WTC11 (cell line): ENCODE data around the gene ZNF41. TPM values are rescaled to one million over a fixed set of nuclear protein-coding genes. Genes with fewer than 3 reads are reported as not detected.
A peak's percentile ranks its signal among the peaks of the same experiment; 100 is the strongest.

Experiments
- ATAC-seq: fragments of 200-7000 bp; cut with Tn5 transposase; 2 replicates; pipeline ENCODE4 v1.10.0; 2021; ENCODE audit warnings: mild to moderate bottlenecking, moderate library complexity
- CTCF ChIA-PET: fragments of 300-600 bp; sonication (Branson Sonifier 250); formaldehyde crosslinking; loops from one replicate; lab custom pipeline; 2021; ENCODE audit warnings: antibody characterized with exemption; lab: Charles Lee
- POLR2A ChIA-PET: fragments of 350-600 bp; sonication (Branson Sonifier 250); formaldehyde crosslinking; loops from one replicate; lab custom pipeline; 2021; ENCODE audit warnings: antibody characterized with exemption; lab: Charles Lee
- DNase-seq: peaks from one replicate; pipeline ENCODE4 v3.0.0; 2021; ENCODE audit warnings: low spot score
- H3K27ac Mint-ChIP-seq: 2 replicates; pipeline ENCODE4 v1.8.0; 2021; ENCODE audit warnings: mixed read lengths
- H3K27me3 Mint-ChIP-seq: 2 replicates; pipeline ENCODE4 v1.8.0; 2021; ENCODE audit warnings: low read depth, mild to moderate bottlenecking, moderate library complexity, mixed read lengths
- H3K36me3 Mint-ChIP-seq: 2 replicates; pipeline ENCODE4 v1.8.0; 2021; ENCODE audit warnings: mixed read lengths
- H3K4me1 Mint-ChIP-seq: 2 replicates; pipeline ENCODE4 v1.8.0; 2022; ENCODE audit warnings: mixed read lengths
- H3K4me3 Mint-ChIP-seq: 2 replicates; pipeline ENCODE4 v1.8.0; 2021; ENCODE audit warnings: mild to moderate bottlenecking, moderate library complexity, mixed read lengths
- H3K9me3 Mint-ChIP-seq: 2 replicates; pipeline ENCODE4 v1.8.0; 2021; ENCODE audit warnings: mixed read lengths
- CDX4 ChIP-seq: fragments of 250-450 bp; sonication (Bioruptor Pico); IDR thresholded peaks from 2 replicates; pipeline ENCODE4 v1.9.0; 2021; ENCODE audit warnings: moderate library complexity, mild to moderate bottlenecking, inconsistent platforms, borderline replicate concordance
- CREM ChIP-seq: sonication (generic); formaldehyde crosslinking; IDR thresholded peaks from 2 replicates; pipeline ENCODE4 v1.8.1; 2022; ENCODE audit warnings: mild to moderate bottlenecking, missing genetic modification reagents, moderate library complexity
- CTCF ChIP-seq: fragments of 200-600 bp; IDR thresholded peaks from 2 replicates; pipeline ENCODE4 v1.8.0; 2022; ENCODE audit warnings: antibody characterized with exemption
- E2F4 ChIP-seq: sonication (generic); formaldehyde crosslinking; IDR thresholded peaks from 2 replicates; pipeline ENCODE4 v1.8.1; 2022; ENCODE audit warnings: low read depth, mild to moderate bottlenecking, moderate library complexity, missing genetic modification reagents, borderline replicate concordance
- ERG ChIP-seq: fragments of 250-450 bp; sonication (Bioruptor Pico); IDR thresholded peaks from 2 replicates; pipeline ENCODE4 v1.8.0; 2021; ENCODE audit warnings: mild to moderate bottlenecking
- GRHL2 ChIP-seq: fragments of 250-450 bp; sonication (Bioruptor Pico); IDR thresholded peaks from 2 replicates; pipeline ENCODE4 v1.8.0; 2022; ENCODE audit warnings: mild to moderate bottlenecking, moderate library complexity; ENCODE audit not compliant: insufficient replicate concordance, severe bottlenecking
- MXD4 ChIP-seq: fragments of 250-450 bp; sonication (Bioruptor Pico); IDR thresholded peaks from 2 replicates; pipeline ENCODE4 v1.8.0; 2021; ENCODE audit warnings: mild to moderate bottlenecking, moderate library complexity, borderline replicate concordance
- NR1H2 ChIP-seq: sonication (generic); formaldehyde crosslinking; IDR thresholded peaks from 2 replicates; pipeline ENCODE4 v1.9.0; 2021; ENCODE audit warnings: mild to moderate bottlenecking, moderate library complexity, missing genetic modification reagents
- SMAD4 ChIP-seq: sonication (generic); formaldehyde crosslinking; IDR thresholded peaks from 2 replicates; pipeline ENCODE4 v1.8.0; 2022; ENCODE audit warnings: mild to moderate bottlenecking, missing genetic modification reagents
- SP1 ChIP-seq: sonication (generic); formaldehyde crosslinking; conservative IDR thresholded peaks from 2 replicates; pipeline ENCODE4 v1.8.1; 2022; ENCODE audit warnings: missing genetic modification reagents
- TP53 ChIP-seq: sonication (generic); formaldehyde crosslinking; IDR thresholded peaks from 2 replicates; pipeline ENCODE4 v1.8.1; 2023; ENCODE audit warnings: mild to moderate bottlenecking, missing genetic modification reagents
- ZMAT4 ChIP-seq: fragments of 250-450 bp; sonication (Bioruptor Pico); IDR thresholded peaks from 2 replicates; pipeline ENCODE4 v1.9.0; 2021; ENCODE audit warnings: mild to moderate bottlenecking
- ZNF232 ChIP-seq: sonication (generic); formaldehyde crosslinking; IDR thresholded peaks from 2 replicates; pipeline ENCODE4 v1.8.0; 2022; ENCODE audit warnings: mild to moderate bottlenecking, missing genetic modification reagents
- ZNF671 ChIP-seq: fragments of 250-450 bp; sonication (Bioruptor Pico); IDR thresholded peaks from 2 replicates; pipeline ENCODE4 v1.8.0; 2021; ENCODE audit warnings: mild to moderate bottlenecking
- total RNA-seq: library from RNA; stranded (reverse); gene quantifications from 3 replicates; pipeline ENCODE4 v1.2.3, GENCODE V29; 2021

The ZNF41 gene
- total RNA-seq, 1 experiment from 2014 or later = 4.9 TPM

- ATAC-seq = no peak
- no peaks in the 10 kb centered on the region for H3K9me3 Mint-ChIP-seq
- POLR2A ChIA-PET = no interaction called here
Measured at GRCh38 chrX:47529548-47529947, 46.5 kb upstream of the ZNF41 start.

GRCh38 chrX:47523713-47524166, 40.7 kb upstream of the ZNF41 start:
- Mint-ChIP-seq H3K27ac (no peak overlapping the region), H3K36me3 (no peaks in the 10 kb centered on the region), H3K27me3 (peaks cover 9% of the 10 kb centered on the region), H3K4me1 (0 out of 2 replicates have a peak, but pooled peaks cover 3% of the 10 kb centered on the region), H3K4me3 (peak overlapping the region; percentile 71), H3K9me3 (no peaks in the 10 kb centered on the region)
- no peak for TF ChIP-seq SMAD4 (CRISPR knock-in tag)
- TF ChIP-seq ZNF671 (CRISPR knock-in tag) = no peak
- no peak for TF ChIP-seq TP53 (CRISPR knock-in tag)
- no peak for TF ChIP-seq GRHL2
- no peak for TF ChIP-seq MXD4 (CRISPR knock-in tag)
- no peak for TF ChIP-seq NR1H2 (CRISPR knock-in tag)
- no peak for TF ChIP-seq CTCF
- no peak for TF ChIP-seq ERG (CRISPR knock-in tag)
- TF ChIP-seq ZNF232 (CRISPR knock-in tag) = no peak
- TF ChIP-seq E2F4 (CRISPR knock-in tag) = no peak
- TF ChIP-seq ZMAT4 (CRISPR knock-in tag) = no peak
- ChIA-PET POLR2A (interaction anchor here (1.2 kb wide), 1 partner anchor 333 kb away, joined by 6 read pairs; no protein-coding TSS in a partner anchor), CTCF (interaction anchor here (0.6 to 3.7 kb wide), 32 partner anchors 8 to 434 kb away, joined by 3 to 45 read pairs (median 4); partner anchors contain the start of genes NDUFB11, RBM10 and ZNF81)
- DNase-seq = peak; percentile 13
- ATAC-seq = peak; percentile 51

More at GRCh38 chrX:47529548-47529947, 46.5 kb upstream of the ZNF41 start:
- TF ChIP-seq CDX4 (CRISPR knock-in tag) (no peak), SMAD4 (CRISPR knock-in tag) (no peak)
- CTCF ChIA-PET = interaction anchor here (0.7 kb wide), 1 partner anchor 26 kb away, joined by 3 read pairs; no protein-coding TSS in a partner anchor
- Mint-ChIP-seq H3K4me3 (no peak overlapping the region), H3K27ac (no peak overlapping the region), H3K36me3 (no peaks in the 10 kb centered on the region), H3K27me3 (no peaks in the 10 kb centered on the region; the same call in 1 of the 2 replicates), H3K4me1 (no peaks in the 10 kb centered on the region)
- no peak for DNase-seq

- no peak overlapping the region for H3K27ac Mint-ChIP-seq
- CTCF ChIA-PET = interaction anchor here (0.6 to 3.7 kb wide), 31 partner anchors 8 to 434 kb away, joined by 3 to 45 read pairs (median 4); partner anchors contain the start of genes NDUFB11, RBM10 and ZNF81
- H3K4me1 Mint-ChIP-seq = 0 out of 2 replicates have a peak, but pooled peaks cover 3% of the 10 kb centered on the region
Measured at GRCh38 chrX:47523297-47523696, 40.3 kb upstream of the ZNF41 start.

More at GRCh38 chrX:47523297-47523696, 40.3 kb upstream of the ZNF41 start:
- Mint-ChIP-seq H3K27me3 (peaks cover 9% of the 10 kb centered on the region), H3K4me3 (peak overlapping the region; percentile 71), H3K9me3 (no peaks in the 10 kb centered on the region), H3K36me3 (no peaks in the 10 kb centered on the region)
- ATAC-seq = peak; percentile 98
- POLR2A ChIA-PET = interaction anchor here (1.2 kb wide), 1 partner anchor 332 kb away, joined by 6 read pairs; no protein-coding TSS in a partner anchor
- peak; percentile 63 for TF ChIP-seq SP1 (CRISPR knock-in tag)
- peak; percentile 69 for TF ChIP-seq CTCF
- TF ChIP-seq CREM = no peak
- DNase-seq = peak; percentile 83
